Nucleus accumbens (tissue), 56 donors: Measurements from ENCODE around the gene SYT1.

Source experiments
- DNase-seq, 56 donors: peaks; one replicate each; lab custom pipeline; 2025; lab: John Stamatoyannopoulos, UW

SYT1 gene

DNA sequence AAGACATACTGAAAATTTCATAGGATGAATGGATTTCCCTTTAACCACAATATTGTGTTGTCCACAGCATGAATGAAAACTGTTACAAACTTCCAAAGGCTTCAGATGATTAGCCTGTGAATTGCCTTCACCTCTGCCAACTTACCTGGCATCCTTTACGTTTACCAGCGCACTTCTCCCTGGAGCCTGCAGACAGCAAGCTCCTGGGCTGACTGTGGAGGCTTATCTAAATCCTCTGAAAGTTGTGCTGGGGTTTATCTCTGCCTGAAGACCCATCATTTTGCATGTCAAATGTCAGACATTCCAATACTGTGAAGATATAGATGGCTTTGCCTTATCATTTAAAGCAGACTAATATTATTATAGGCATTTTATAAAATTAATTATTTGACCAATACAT is 403.0 kb downstream of the SYT1 start:
- no peak for DNase-seq

DNA sequence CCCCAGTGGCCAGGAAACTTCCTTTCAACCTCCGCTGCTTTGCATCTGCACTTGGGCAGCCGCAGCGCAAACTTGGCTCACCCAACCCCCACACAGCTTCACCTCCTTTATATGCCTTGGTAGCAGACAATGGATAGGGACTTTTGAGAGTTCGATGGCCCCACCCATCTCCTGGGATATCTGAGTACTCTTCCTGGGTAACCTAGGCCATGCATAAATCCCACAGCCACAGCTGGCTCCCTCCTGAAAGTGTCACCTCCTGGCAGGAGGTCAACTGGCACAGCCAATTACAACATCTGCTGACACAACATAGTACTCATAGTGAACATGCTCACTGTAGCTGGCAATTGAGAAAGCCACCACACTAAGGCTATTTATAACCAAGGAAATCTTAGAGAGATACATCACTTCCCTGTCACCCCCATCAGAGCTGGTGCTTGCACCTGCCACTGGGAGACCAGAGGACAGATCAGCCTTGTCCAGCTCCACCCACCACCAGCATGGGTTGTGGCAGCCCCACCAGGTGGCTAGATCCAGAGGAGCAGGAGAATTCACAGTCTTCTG is 410.0 kb downstream of the SYT1 start:
- no peak for DNase-seq

DNA sequence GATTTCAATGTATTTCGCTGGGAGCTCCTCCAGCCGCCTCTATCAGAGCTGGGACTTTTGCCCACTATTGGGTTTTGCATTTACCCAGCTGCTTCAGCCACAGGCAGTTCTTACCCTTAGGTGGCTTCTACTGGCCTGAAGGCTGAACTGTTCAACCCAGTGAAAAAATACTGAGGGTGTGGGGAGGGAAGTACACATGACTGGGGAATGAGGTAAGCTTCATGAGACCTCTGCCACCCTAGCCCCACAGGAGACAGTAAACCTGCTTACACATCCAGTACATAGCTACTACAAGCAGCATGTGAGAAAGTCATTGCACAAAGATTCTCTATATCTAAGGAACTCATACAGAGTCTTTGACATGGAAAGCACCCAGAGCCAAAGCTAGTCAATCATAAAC is 411.1 kb downstream of the SYT1 start:
- no peak for DNase-seq

DNA sequence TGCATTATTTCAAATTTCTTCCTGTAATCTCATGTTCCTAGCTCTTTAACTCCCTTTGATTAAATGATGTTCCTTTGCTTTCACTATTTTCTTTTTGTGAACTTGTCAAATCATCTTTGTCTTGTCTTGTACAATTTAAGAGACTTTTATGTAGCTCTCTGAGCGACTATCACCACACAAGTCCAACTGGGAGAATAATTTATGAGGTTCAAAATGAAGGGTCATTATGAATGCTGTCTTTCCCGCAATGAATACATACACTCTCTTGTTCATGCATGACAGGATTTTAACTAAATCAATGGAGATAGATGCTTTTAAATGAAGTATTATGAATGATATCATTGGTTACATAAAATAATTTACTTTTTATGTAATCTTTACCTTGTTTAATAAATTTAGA is 418.8 kb downstream of the SYT1 start:
- no peak for DNase-seq

DNA sequence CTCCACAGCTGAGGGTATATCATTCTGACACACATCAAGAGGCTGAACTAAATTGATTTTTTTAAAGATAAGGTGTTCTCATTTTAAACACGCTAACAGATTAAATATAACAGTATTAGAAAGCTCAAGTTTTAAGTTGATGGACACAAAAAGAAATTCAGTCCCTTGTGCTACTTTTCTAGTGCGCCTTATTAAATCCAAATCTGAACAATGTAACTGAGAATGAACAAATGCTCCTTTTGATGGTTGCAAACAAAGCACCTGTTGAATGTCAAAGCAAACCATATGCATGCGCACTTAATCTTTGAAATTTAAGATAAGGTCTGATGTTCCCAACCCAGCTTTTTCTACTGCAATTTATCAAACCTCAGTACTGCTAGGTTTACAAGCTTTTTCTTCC is 424.3 kb downstream of the SYT1 start:
- DNase-seq, result no peak

DNA sequence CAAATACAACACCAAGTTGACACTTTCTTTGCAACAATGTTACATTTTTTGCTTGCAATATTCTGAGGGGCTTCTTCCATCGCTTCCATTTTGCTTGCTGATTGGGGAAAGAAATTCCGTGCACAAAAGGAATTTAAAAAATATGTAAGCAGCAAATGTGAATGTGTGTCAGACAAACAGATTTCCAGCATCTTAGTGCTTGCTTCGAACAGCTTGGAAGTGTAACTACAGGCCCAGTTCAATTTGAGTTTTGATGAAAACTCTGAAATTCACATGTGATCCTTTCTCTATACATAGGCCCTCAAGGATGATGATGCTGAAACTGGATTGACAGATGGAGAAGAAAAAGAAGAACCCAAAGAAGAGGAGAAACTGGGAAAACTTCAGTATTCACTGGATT is 427.1 kb downstream of the SYT1 start:
- DNase-seq, result no peak

DNA sequence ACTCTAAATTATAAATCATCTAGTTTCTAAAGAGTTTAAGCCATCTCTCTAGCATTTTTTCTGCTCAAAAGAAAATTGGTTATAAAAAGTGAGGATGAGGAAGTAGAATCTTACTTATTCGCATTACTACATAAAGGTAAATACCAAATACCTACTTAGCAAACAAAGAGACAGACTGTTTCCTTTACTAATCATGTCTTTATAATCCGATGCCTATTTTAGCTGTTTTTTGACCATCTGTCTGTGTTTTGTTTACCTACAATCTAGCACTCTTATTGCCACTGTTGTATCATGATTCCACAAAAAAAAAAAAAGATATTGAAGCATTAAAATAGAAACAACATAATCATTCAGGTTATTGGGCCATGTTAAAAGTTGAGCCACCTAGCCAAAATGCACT is 430.0 kb downstream of the SYT1 start:
- no peak for DNase-seq

DNA sequence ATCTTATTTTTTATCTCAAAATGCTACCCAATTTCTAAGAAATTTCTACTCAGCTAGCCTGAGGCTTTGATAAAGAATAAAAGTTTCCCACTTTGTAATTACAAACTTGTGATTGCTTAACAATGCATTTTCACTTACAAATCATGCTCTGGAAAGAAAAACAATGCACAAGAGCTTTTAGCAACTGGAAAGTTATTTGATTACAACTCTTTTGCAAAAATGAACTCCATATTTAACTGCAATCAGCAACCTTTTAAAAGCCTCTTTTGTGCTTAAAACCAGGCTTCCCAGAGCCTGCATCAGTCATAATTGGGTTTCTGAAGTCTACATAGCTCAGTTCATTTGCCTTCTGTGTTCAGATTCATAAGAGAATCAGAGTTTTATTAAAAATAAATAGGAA is 431.0 kb downstream of the SYT1 start:
- DNase-seq, result no peak

DNA sequence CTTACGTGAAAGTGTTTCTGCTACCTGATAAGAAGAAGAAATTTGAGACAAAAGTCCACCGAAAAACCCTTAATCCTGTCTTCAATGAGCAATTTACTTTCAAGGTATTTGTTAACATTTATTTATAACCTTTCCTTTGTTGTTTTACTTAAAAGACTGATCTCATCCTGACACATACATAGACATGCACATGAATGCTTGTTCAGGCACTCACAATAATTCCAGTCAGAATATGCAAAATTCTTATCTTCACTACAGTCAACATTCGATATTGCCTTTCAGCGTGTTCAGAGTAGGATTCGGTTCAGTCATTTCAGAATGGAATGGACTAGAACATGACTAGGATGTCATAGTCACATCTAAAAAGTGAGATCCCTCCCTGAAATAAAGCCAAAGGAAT is 431.6 kb downstream of the SYT1 start:
- no peak for DNase-seq

DNA sequence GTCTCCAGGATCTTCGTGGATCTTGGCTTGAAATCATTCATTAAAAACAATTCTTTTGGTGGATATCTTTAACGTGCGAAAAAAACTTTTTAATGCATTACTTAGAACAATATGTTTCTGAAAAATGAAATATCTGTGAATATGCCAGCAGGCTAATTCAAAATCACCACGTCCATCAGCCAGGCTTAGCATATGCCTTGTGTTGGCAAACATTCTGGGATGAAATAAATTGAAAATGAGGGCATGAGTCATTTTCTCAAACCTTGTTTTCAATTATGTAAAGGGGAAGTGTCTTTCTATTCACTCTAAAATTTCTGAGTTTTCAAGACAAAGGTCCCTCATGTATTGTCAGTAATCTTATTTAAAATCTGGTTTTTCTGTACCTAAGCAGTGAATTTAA is 432.3 kb downstream of the SYT1 start:
- DNase-seq, result no peak

DNA sequence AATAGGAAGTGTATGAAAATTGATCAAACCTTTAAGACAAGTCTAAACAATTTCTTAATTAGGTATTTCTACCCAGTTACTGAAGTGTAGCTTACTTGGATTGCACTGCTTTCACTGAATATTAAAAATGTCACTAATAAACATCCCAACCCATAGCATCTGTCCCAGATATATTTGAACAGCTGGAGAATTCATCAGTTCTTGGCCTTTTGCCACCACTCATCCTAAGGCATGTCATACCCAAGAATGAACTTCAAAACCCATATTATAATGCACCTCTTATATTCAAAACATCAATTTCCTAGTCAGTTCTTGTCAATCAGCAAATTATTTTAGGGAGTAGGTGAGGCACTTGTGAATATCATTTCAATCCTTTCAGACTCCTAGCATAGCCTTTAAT is 433.9 kb downstream of the SYT1 start:
- no peak for DNase-seq

DNA sequence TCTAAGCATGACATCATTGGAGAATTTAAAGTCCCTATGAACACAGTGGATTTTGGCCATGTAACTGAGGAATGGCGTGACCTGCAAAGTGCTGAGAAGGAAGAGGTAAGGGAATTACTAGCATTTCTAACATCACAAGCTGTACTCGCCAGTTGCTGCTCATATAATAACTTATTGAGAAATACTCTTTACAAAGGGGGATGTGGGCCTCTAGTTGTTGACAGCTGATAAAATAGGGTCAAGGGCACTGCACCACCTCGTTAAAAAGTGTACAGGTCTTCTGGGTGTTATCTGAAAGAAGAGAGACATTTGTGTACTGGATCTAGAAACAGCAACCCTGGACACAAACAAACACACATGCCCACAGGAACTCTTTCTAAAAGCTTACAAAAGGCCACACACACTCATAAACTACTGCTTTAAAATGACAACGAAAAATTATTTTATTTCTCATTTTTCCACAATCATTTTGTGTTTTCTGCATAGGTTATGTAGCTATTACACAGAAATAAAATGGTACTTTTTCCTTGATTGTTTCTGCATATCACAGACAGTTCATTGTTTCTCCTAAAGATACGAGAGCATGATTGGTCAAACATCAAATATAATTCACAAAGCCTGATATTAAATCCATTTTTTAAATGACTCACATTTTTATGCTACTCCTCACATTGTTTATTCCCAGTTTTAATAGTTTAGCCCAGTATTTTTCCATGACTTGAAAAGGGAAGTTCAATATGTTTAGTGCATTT is 435.0 kb downstream of the SYT1 start:
- no peak for DNase-seq

DNA sequence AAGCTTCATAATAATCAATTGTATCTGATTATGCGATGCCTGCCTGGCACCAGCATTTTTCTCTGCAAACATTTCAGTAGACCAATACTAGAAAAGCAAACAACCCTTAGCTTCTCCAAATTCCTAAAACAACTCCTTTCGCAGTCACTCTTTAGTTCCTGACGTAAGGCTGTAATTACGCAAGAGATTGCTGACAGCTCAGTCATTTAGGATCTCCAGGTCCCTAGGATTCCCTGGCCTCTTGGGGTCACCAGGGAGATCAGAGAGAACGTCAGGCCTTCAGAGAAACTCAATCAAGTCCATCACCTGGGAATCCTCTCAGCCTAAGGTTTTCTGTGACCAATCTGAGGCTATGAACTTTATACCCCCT is 435.6 kb downstream of the SYT1 start:
- DNase-seq, result no peak

DNA sequence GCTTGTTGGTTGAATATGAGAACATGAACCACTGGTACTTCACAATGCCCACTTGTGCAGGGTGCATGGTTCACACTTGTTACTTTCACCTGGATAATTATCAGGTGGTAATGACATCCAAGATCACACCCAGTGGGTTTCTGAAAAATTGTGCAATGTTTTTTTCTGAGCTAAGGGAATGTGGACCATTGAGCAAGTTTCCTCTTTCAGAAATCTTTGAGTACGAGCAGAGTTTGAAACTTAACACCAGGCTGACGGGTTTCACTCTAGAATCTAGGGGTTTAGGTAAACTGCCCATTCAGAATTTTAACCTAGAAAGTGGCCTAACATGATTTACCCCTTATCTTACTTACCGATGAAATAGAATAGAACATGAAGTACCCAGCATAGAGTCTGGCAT is 436.6 kb downstream of the SYT1 start:
- DNase-seq, result no peak

DNA sequence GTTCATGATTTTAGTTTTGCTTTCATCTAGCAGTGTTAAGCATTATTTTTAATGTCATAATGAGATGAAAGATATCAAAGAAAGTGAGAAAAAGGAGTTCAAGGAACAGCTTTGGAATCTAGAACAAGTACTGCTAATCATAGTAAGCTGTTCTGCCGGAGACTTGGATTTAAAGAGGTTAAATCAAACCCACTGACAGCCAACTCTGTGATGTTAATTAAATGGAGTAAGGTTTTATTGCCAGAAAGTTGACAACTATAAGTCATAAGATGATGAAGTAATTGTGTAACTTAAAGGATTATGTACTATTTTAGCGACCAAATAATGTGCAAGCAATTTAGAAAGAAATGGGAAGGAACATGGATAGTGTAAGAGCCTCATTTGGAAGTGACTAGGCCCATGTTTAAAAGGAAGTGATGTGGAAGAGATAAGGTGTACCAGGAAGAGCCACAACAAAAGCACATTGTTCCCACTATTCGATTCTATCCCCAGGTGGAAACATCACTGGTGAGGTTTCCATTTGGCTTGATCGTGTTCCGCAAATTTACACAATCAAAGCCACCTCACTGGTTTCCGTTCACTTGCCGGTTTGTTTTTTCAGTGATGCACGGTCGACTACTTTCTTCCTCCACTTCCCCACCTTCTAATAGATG is 437.7 kb downstream of the SYT1 start:
- no peak for DNase-seq

DNA sequence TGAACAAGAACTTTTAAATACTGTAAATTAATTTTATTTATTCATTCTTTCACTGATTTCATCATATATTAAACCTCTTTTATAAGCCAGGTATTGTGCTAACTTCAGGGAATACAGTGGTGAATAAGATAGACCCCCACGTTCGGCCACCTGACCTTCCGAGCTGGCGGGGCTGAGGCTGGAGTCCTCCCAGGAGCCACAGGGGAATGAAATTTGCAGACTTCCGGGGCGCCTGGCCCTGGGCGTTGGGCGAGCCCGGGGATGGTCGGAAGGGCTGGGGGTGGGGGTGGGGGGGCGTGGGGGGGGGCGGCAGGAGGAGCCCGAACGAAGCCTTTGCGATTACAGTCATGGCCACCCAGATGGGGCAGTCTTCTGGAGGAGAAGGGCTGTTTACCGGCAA is 442.8 kb downstream of the SYT1 start:
- DNase-seq, result no peak

DNA sequence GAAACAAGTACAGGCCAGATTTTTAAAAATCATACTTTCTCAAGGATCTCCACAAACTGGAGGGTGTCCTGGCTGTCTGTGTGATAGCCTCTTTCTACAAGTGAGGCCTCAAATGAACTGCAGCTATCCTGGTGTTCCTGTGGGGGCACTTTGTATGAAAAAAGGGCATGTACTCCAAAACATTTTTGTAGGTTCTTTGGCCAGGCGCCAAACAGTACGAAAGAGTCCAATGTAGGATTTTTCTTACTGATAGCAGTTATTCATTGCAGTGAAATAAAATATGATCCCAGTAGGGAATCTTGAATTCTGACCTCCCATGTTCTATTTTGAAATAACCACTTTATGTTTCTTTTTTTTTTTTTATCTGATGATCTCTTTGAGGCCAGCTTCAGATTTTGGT is 444.5 kb downstream of the SYT1 start:
- no peak for DNase-seq

DNA sequence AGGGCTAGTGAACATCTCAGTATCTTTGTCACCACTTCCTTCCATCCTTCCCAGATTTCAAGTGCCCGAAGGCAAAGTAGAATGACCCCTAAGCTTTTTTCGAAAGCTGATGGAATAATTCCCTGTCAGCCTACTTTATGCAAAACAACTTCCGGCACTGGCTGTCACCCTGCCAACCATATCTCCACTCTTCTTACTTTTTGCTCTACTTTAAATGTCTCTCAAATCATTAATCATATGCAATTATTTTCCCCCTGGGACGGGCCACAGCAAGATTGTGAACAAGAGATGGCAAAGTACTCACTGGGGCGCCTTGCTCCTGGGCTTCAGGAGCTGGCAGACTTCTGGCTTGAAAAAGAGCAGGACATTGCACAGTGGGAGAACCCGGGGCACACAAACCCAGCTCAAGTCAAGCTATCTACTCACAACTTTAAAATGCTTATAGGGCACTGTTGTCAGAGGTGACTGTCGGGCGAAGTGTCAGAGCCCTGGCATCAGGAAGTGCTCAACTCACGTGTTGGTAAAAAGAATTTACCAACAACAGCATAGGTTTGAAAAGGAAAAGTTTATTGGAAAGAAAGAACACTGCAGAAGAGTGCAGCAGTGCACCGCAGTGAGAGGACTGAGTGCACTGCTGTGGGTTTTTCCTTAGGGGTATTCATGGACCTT is 452.7 kb downstream of the SYT1 start:
- DNase-seq, result no peak

DNA sequence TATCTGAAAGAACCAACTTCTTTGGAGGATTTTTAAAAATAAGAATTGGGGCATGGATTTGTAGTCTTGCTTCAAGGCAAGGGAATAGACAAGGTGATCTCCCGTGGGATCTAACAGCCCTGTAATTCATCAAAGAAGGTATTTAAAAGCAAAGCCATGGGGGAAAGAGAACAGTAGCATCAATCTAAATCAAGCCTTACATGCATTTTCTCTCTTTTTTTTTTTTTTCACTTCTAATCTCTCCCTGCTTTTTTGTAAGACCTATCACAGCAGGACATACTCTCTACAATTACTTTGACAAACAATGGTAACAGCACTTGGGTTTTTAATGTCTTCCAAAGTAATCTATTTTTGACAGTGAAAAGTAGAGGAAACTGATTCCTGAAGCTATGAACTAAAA is 458.3 kb downstream of the SYT1 start:
- DNase-seq, result no peak

DNA sequence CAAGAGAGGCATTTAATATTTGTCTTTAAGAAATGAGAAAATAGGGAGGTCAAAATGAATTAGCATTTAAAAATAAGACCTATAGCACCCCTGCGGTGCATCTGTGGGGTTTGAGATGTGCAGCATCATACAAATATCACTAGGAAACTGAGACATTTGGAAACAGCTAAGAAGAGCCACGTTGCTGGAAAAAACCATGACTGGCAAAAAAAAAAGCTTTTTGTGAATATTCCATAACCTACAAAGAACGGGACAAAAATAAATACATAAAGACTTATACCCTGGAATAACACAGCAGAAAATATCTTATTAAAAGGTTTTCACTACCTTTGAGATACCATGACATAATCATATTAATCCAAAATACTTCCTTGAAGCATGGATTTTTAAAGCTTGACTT is 460.0 kb downstream of the SYT1 start:
- no peak for DNase-seq

DNA sequence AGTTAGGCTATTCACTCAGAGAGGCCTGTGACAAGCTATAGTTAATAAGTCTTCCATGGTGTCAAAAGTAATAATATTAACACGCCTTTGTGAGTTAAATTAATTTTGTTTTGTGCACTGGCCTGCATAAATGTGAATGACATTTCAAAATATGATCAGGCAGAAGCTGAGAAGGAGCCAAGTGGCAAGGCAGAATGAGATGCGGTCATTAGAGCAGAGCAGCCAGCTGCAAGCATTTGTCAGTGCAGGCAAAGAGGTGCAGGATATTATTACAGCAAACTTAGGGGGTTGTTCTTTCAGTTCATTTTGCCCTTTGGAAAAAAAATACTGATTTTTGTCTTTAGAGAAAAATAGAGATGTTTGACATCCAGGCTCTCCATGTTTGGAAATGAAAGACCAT is 461.6 kb downstream of the SYT1 start:
- DNase-seq, result no peak

DNA sequence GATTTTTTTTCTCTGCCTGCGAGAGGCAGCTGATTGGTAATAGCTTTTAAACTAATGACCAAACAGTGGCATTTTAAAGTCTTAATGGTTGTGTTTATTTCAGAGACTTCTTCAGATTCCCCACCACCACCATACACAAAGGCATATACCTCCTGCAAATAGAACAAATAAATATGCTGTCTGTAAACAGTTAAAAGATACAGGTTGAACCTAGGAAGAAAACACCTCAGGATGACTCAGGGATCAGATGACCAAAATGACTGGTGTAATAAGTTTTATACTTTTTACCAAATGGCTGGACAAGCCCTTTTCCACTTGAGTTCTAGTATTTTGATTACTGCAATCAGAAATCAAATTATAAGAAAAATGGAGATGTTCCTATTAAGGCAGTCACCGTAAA is 462.1 kb downstream of the SYT1 start:
- no peak for DNase-seq
